ENCODE data around the gene IRGC.

Gene IRGC

GRCh38 chr19:43725468-43725867, 9.6 kb downstream of the IRGC start:
- no peak for DNase-seq

GRCh38 chr19:43726736-43727592, 11.1 kb downstream of the IRGC start:
- DNase-seq = no peak

- DNase-seq = no peak
These were observed 11.6 kb downstream of the IRGC start for GRCh38 chr19:43727593-43727853.

- DNase-seq = peak; percentile 19
These were observed 14.0 kb downstream of the IRGC start for GRCh38 chr19:43729919-43730318.

GRCh38 chr19:43731346-43731745, 15.5 kb downstream of the IRGC start:
- peak; percentile 19 for DNase-seq

GRCh38 chr19:43731846-43732245, 16.0 kb downstream of the IRGC start:
- DNase-seq = no peak

- no peak for DNase-seq
These were observed 19.1 kb downstream of the IRGC start for GRCh38 chr19:43735013-43735412.

GRCh38 chr19:43735957-43736356, 20.1 kb downstream of the IRGC start:
- peak; percentile 62 for DNase-seq

GRCh38 chr19:43738780-43739211, 22.9 kb downstream of the IRGC start:
- no peak for DNase-seq

GRCh38 chr19:43739439-43740235, 23.8 kb downstream of the IRGC start:
- DNase-seq = no peak

GRCh38 chr19:43741075-43741825, 25.4 kb downstream of the IRGC start:
- DNase-seq = no peak

GRCh38 chr19:43743059-43743458, 27.2 kb downstream of the IRGC start:
- peak; percentile 78 for DNase-seq

GRCh38 chr19:43747557-43748204, 31.8 kb downstream of the IRGC start:
- DNase-seq = no peak

- DNase-seq = no peak
These were observed 32.3 kb downstream of the IRGC start for GRCh38 chr19:43748205-43748594.

GRCh38 chr19:43748685-43749084, 32.8 kb downstream of the IRGC start:
- DNase-seq = no peak

- DNase-seq = no peak
These were observed 33.3 kb downstream of the IRGC start for GRCh38 chr19:43749152-43749551.

GRCh38 chr19:43749898-43750297, 34.0 kb downstream of the IRGC start:
- no peak for DNase-seq

- peak; percentile 32 for DNase-seq
These were observed 35.8 kb downstream of the IRGC start for GRCh38 chr19:43751466-43752220.

- DNase-seq = no peak
These were observed 36.5 kb downstream of the IRGC start for GRCh38 chr19:43752287-43752875.

GRCh38 chr19:43754253-43754502, 38.3 kb downstream of the IRGC start:
- DNase-seq = no peak

GRCh38 chr19:43754503-43755255, 38.8 kb downstream of the IRGC start, which contains the start of gene SMG9:
TSS of gene SMG9 (minus strand) at chr19:43754962. CDS start at chr19:43750741, 4,221 bp downstream.
- DNase-seq = peak; percentile 99
